Activated T-cell treated with anti-CD3 and anti-CD28 coated beads for 1 hour (primary cell): Measurements from ENCODE around the gene HLA-DQB1.
A peak's percentile ranks its signal among the peaks of the same experiment; 100 is the strongest.

ENCODE experiments used
- DNase-seq: peaks from one replicate; pipeline ENCODE4 v3.0.0-alpha.2; 2020; ENCODE audit warnings: low read depth

The HLA-DQB1 gene

DNA sequence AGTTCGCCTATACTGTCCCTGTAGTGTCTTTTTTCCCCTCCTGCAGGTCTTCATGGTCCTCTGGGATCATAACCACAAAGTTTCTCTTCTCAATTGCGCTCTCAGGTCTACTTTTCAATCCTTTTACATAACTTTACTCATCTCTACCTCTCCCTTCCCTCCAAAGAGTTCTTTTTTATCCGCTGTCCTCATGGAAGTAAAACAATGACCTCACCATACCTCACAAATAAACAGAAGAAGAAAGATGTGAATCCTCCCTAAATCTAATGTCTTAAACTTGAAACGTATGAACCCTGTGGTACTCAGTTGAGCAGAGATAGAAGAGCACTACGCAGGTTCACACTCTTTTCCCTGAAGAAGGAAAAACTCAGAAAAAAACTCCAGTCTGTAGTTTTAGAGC is 41.3 kb downstream of the HLA-DQB1 start:
- no peak for DNase-seq

GRCh38 chr6:32624565-32624964 is 41.9 kb downstream of the HLA-DQB1 start:
- DNase-seq = no peak

GRCh38 chr6:32623693-32624092 is 42.8 kb downstream of the HLA-DQB1 start:
- DNase-seq = no peak

DNA sequence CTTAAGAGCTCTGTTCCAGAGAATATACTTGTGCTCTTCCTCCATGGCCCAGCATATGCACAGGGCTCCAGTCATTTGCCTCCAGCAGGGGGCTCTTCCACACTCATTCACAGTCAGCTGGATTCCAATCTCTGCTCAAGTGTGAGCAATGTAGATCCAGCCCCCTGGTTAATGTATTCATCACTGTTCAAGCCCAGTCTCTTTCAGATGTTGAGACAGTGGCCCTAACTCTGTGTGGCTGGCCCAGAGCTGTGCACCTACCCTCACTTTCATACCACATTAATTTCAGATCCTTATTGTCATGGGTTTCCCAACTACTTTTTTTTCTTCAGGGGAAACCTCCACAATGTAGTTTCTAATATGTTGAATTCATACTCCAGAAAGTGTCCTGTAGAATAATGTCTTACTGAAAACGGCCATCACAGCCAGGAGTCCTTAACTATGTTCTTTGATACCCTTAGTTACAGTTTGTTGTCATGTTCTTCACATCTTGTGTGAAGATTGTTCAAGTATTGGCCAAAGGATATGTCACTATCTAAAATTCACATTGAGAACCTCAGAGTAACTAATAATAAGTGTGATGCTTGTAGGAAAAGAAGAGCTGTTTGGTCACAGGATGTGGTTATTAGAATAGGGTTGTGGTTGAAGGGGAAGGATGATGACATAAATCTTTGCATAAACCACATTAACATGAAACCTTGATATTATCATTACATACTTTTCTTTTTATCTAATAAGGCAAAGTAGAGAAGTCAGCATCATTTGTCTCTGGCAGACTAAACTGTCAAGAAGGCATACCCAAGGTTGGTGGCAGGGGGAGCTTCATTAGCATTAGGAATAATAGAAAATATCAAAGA is 43.7 kb downstream of the HLA-DQB1 start:
- peak; percentile 14 for DNase-seq

GRCh38 chr6:32621372-32621771 is 45.1 kb downstream of the HLA-DQB1 start:
- no peak for DNase-seq

- DNase-seq = no peak
Measured at GRCh38 chr6:32617751-32618150, 48.7 kb downstream of the HLA-DQB1 start.

DNA sequence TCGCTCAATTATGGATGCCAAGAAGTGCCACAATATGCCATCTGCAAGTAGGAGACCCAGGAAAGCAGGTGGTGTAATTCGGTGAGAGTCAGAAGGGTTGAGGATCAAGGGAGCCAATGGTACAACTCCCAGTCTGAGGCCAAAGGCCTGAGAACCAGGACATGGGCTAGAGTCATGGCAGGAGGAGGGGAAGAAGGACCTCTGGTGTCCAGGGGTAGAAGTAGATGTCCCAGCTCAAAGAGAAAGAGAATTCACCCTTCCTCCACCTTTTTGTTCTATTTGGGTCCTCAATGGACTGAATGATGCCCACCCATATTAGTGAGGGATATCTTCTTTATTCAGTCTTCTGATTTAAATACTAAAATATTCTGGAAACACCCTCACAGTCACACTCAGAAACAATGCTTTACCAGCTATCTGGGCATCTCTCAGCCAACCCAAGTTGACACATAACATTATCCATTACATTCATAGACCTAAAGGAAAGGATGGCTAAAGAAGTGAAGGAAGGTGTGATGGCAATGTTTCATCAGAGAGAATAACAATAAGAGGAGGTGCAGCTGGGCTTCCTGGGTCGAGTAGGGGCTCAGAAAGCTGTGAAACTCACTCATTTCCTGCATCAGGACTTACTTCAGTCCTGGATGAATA is 50.4 kb downstream of the HLA-DQB1 start:
- DNase-seq = no peak

DNA sequence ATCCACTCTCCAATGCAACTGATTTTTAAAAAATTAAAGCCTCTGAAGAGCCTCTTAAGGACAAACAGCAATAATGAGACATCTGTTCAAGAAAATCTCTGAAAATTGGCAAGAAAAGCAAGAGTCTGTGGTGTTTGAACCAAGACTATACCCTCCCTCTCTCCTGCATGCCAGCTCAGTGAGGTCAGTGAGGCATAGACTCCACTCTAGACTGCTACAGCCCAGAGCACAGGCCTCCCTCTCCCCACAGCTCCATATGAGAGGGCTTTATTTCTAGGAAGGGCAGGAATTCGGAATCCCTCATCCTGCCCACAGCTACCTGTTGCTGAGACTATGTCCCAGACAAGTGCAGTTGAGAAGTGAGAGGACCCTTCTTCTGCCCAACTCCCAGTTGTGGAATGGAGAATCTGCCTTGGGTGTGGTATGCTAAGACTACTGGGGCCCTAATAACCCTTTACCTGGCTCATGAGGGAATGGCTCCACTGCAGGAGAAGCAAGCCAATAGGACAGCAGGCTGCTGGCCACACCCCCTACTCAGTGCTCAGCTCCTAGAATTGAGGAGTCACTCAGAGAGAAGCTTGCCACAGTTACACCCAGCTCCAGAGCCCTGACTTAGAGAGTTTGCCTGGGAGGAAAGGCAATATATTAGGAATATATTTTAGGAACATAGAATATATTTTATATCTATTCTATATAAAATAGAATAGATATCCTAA is 51.9 kb downstream of the HLA-DQB1 start:
- no peak for DNase-seq

- DNase-seq = no peak
Measured at GRCh38 chr6:32613475-32613874, 53.0 kb downstream of the HLA-DQB1 start.

GRCh38 chr6:32610682-32611296 is 55.7 kb downstream of the HLA-DQB1 start:
- DNase-seq = no peak

GRCh38 chr6:32609731-32610640 is 56.5 kb downstream of the HLA-DQB1 start:
- peak; percentile 6 for DNase-seq
